Right atrium auricular region (tissue), 2 donors: ENCODE results near the gene NSL1. TPM values are rescaled to one million over a fixed set of nuclear protein-coding genes. Genes with fewer than 3 reads are reported as not detected.

Experiments
- DNase-seq: peaks from one replicate; pipeline ENCODE4 v3.0.0-alpha.2; 2019; ENCODE audit warnings: low spot score
- H3K27ac ChIP-seq, 2 donors: fragments of 200-600 bp; sonication (generic); 1 replicate in 1 of 2; 2 replicates in 1 of 2; pipeline ENCODE4 v1.5.1; 2016 to 2019
- H3K27me3 ChIP-seq, 2 donors: fragments of 200-600 bp; sonication (generic); one replicate each; pipeline versions ENCODE4 v1.5.1 to v1.6.0; 2017 to 2019
- H3K36me3 ChIP-seq: fragments of 200-600 bp; sonication (generic); one replicate; pipeline ENCODE4 v1.5.1; 2016
- H3K4me1 ChIP-seq, 2 donors: fragments of 200-600 bp; sonication (generic); one replicate each; pipeline versions ENCODE4 v1.5.1 to v1.6.0; 2017 to 2019
- H3K4me3 ChIP-seq, 2 donors: fragments of 200-600 bp; sonication (generic); 1 replicate in 1 of 2; 2 replicates in 1 of 2; pipeline ENCODE4 v1.5.1; 2017 to 2019; ENCODE audit warnings: mild to moderate bottlenecking in 1 of 2, moderate library complexity in 1 of 2
- H3K9me3 ChIP-seq, 2 donors: fragments of 200-600 bp; sonication (generic); one replicate each; pipeline ENCODE4 v1.5.1; 2019
- CTCF ChIP-seq, 2 donors: fragments of 200-600 bp; sonication (generic); IDR thresholded peaks; one replicate each; pipeline ENCODE4 v1.5.1; 2019; ENCODE audit warnings: antibody characterized with exemption in 2 of 2
- total RNA-seq, 2 donors: library from RNA; depleted of rRNA; stranded (reverse); fragments of >200 nt; gene quantifications; one replicate each; pipeline ENCODE4 v1.1.0, GENCODE V29; 2016

Gene NSL1
- total RNA-seq, 2 donors from 2014 or later, result 28.2 to 46.1 TPM

DNA sequence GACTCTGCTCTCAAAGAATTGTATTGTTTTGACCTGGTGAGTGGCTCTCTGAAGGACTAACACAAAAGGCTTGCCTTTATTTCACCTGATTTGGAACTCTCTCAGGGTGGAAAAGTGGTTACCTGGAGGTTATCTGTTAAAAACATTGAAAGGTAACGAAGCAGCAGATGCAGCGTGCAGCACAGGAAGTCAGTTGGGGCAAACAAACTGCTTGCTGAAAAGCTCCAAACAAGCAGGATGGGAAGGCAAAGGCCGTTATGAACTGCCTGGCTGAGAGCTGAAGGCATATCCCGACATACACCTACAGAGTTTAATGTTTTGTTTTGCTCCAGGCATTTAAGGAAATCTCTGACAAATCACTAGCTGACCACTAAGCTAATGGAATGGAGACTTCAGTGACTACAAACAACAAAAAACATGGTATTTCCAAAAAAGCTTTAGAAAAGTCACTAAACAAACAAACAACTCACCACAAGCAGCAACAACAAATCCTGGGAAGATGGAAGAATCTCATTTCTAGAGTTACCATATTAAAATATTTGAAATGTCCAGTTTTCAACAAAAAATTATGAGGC lies 47.6 kb downstream of the NSL1 start:
- Histone ChIP-seq H3K27me3 (no peaks in the 10 kb centered on the region), H3K27ac (no peak overlapping the region), H3K4me1 (no peaks in the 10 kb centered on the region), H3K4me3 (no peak overlapping the region), H3K36me3 (no peaks in the 10 kb centered on the region), H3K9me3 (no peaks in the 10 kb centered on the region)
- no peak for DNase-seq
- TF ChIP-seq CTCF (IDR thresholded peaks at IDR 0.05), result no peak

- H3K9me3 ChIP-seq, result no peaks in the 10 kb centered on the region
- no peaks in the 10 kb centered on the region for H3K36me3 ChIP-seq
- H3K4me3 ChIP-seq, result no peak overlapping the region
- H3K27ac ChIP-seq, result no peak overlapping the region
- H3K27me3 ChIP-seq, result no peaks in the 10 kb centered on the region
- no peak for DNase-seq
- no peaks in the 10 kb centered on the region for H3K4me1 ChIP-seq
- no peak for TF ChIP-seq CTCF (IDR thresholded peaks at IDR 0.05)
Observed at GRCh38 chr1:212738330-212738729, 53.2 kb downstream of the NSL1 start.

DNA sequence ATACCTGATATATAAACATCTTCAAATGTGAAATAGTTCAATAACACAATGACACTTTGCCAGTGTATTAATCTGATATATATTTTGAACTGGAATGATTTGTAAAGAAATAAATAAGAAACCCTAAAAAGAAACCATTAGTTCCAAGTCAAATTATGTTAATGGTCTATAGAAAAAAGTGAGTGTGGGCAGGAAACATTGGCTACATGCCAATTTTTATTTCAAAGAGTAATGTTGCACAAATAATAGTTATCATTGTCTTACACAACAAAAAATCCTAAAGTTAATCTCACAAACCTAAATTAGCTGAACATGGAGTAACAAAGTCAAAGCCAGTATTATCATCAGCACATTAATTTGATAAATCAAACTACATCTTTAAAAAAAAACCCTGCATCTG lies 54.0 kb downstream of the NSL1 start:
- no peak for TF ChIP-seq CTCF (IDR thresholded peaks at IDR 0.05)
- Histone ChIP-seq H3K4me3 (no peak overlapping the region), H3K36me3 (no peaks in the 10 kb centered on the region), H3K27ac (no peak overlapping the region), H3K27me3 (no peaks in the 10 kb centered on the region), H3K4me1 (no peaks in the 10 kb centered on the region), H3K9me3 (no peaks in the 10 kb centered on the region)
- no peak for DNase-seq

DNA sequence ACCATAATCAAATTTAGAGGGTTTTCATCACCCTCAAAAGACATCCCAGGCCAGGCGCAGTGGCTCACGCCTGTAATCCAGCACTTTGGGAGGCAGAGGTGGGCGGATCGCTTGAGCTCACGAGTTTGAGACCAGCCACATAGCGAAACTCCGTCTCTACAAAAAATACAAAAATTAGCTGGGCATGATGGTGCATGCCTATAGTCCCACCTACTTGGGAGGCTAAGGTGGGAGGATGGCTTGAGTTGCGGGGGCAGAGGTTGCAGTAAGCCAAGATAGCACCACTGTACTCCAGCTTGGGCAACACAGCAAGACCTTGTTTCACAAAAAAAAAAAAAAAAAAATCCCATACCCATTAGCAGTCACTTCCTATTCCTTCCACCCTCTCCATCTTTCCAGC lies 58.5 kb downstream of the NSL1 start:
- no peak for TF ChIP-seq CTCF (IDR thresholded peaks at IDR 0.05)
- H3K27ac ChIP-seq, result no peak overlapping the region
- H3K4me3 ChIP-seq, result no peak overlapping the region

DNA sequence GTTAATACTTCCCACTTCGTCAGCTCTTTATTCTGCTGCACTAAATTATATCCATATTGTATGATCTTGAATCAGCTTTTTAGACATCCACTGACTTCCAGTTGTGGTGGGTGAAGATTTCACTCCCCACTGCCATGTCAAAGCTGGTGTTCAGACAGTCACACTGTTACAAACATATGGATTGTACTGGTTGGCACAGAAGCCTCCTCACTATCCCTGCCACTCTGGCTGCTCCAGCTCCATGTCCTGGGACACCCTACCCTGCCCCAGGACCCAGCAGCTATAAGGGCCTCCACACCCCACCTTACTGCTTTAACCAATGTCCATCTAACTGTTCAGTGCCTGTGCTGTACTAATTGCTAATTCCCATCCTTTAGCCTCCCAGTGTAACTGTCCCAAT lies 59.9 kb downstream of the NSL1 start:
- no peak for DNase-seq
- no peaks in the 10 kb centered on the region for H3K27me3 ChIP-seq
- no peaks in the 10 kb centered on the region for H3K4me1 ChIP-seq
- H3K27ac ChIP-seq, result no peak overlapping the region
- H3K36me3 ChIP-seq, result no peaks in the 10 kb centered on the region
- no peak overlapping the region for H3K4me3 ChIP-seq
- no peak for TF ChIP-seq CTCF (IDR thresholded peaks at IDR 0.05)
- H3K9me3 ChIP-seq, result no peaks in the 10 kb centered on the region

More for the DNA sequence above, 58.5 kb downstream of the NSL1 start:
- Histone ChIP-seq H3K27me3 (no peaks in the 10 kb centered on the region), H3K9me3 (no peaks in the 10 kb centered on the region), H3K4me1 (no peaks in the 10 kb centered on the region), H3K36me3 (no peaks in the 10 kb centered on the region)
- DNase-seq, result no peak

DNA sequence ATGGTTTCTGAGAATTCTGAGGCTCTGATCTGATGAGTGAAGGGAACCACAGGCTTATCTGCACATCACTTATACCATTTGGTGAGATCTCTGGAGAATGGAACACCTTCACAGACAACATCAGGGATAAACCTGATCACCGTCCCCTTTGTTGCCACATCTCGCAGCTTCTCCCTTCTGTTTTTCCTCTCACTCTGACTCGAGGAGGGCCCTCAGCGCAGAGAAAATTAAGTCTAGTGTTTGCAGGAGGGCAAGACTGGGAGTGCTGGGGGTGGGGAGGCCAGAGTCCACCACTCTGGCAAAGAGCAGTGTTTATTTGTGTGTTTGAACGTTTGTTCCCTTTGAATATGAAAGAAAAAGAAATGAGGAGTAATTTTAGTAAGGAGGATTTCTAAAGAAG lies 63.0 kb downstream of the NSL1 start:
- TF ChIP-seq CTCF (IDR thresholded peaks at IDR 0.05), result no peak
- DNase-seq, result no peak
- Histone ChIP-seq H3K27ac (no peak overlapping the region), H3K4me1 (no peaks in the 10 kb centered on the region), H3K9me3 (no peaks in the 10 kb centered on the region), H3K36me3 (no peaks in the 10 kb centered on the region), H3K4me3 (no peak overlapping the region), H3K27me3 (no peaks in the 10 kb centered on the region)
